H1 (cell line): ENCODE data around the gene RIPPLY1. TPM values are rescaled to one million over a fixed set of nuclear protein-coding genes. Genes with fewer than 3 reads are reported as not detected.

Source experiments
- CTCF ChIA-PET: fragments of 300-600 bp; sonication (Branson Sonifier 250); formaldehyde crosslinking; loops from one replicate; lab custom pipeline; 2021; ENCODE audit not compliant: partially characterized antibody; lab: Charles Lee
- POLR2A ChIA-PET: fragments of 300-600 bp; sonication (Branson Sonifier 250); formaldehyde crosslinking; loops from one replicate; lab custom pipeline; 2021; ENCODE audit warnings: inconsistent platforms; ENCODE audit not compliant: partially characterized antibody; lab: Charles Lee
- DNase-seq, 2 experiments: peaks; one replicate each; pipeline versions ENCODE4 v3.0.0 to v3.0.0-alpha.2; 2010 to 2022; ENCODE audit warnings: low spot score in 2 of 2, low read depth in 1 of 2, mixed read lengths in 1 of 2
- FAIRE-seq: peaks from 2 replicates; lab custom pipeline; 2011; peaks lifted over from hg19 to GRCh38; lab: Jason Lieb, UNC
- H2AFZ ChIP-seq: 2 replicates; pipeline ENCODE4 v1.8.1; 2012; ENCODE audit warnings: low read length, inconsistent platforms
- H2AK5ac ChIP-seq: 2 replicates; pipeline ENCODE4 v1.6.1; 2013; ENCODE audit warnings: low read depth, low read length
- H2BK120ac ChIP-seq: replicated peaks from 2 replicates; pipeline ENCODE3; 2013; ENCODE audit warnings: low read depth, low read length, inconsistent platforms
- H2BK12ac ChIP-seq: 2 replicates; pipeline ENCODE4 v1.6.1; 2013; ENCODE audit warnings: low read depth, low read length
- H2BK15ac ChIP-seq: 2 replicates; pipeline ENCODE4 v1.6.1; 2013; ENCODE audit warnings: low read length
- H2BK20ac ChIP-seq: 2 replicates; pipeline ENCODE4 v1.6.1; 2013; ENCODE audit warnings: low read length
- H2BK5ac ChIP-seq: 2 replicates; pipeline ENCODE4 v1.6.1; 2013; ENCODE audit warnings: low read depth, low read length
- H3K14ac ChIP-seq: 2 replicates; pipeline ENCODE4 v1.6.1; 2013; ENCODE audit warnings: inconsistent platforms; ENCODE audit not compliant: insufficient read length
- H3K18ac ChIP-seq: 2 replicates; pipeline ENCODE4 v1.6.1; 2013; ENCODE audit warnings: low read length; ENCODE audit errors: extremely low read depth
- H3K23ac ChIP-seq: 2 replicates; pipeline ENCODE4 v1.6.1; 2013; ENCODE audit warnings: inconsistent platforms; ENCODE audit not compliant: insufficient read length
- H3K23me2 ChIP-seq: 2 replicates; pipeline ENCODE4 v1.6.1; 2013; ENCODE audit warnings: low read depth, low read length
- H3K27ac ChIP-seq: 2 replicates; pipeline ENCODE4 v1.6.1; 2011; ENCODE audit warnings: low read depth, low read length, inconsistent platforms
- H3K27me3 ChIP-seq, 4 experiments: replicated peaks in 1 of 4; 1 replicate in 1 of 4; 2 replicates in 3 of 4; pipeline versions ENCODE4 v1.6.1 to v1.8.1; 2011 to 2013; ENCODE audit warnings: low read length in 3 of 4, mild to moderate bottlenecking in 3 of 4, inconsistent platforms in 2 of 4, mixed read lengths in 2 of 4, moderate library complexity in 1 of 4; ENCODE audit not compliant: control insufficient read depth in 3 of 4, insufficient read depth in 3 of 4; ENCODE audit errors: extremely low read depth in 1 of 4
- H3K36me3 ChIP-seq, 4 experiments: 2 replicates each; pipeline versions ENCODE4 v1.6.1 to v1.8.1; 2011 to 2013; ENCODE audit warnings: mild to moderate bottlenecking in 4 of 4, low read length in 3 of 4, moderate library complexity in 2 of 4, control low read depth in 1 of 4, inconsistent platforms in 1 of 4; ENCODE audit not compliant: insufficient read depth in 4 of 4, control insufficient read depth in 2 of 4
- H3K4ac ChIP-seq: replicated peaks from 2 replicates; pipeline ENCODE3; 2013; ENCODE audit warnings: low read length, low read depth, mixed read lengths, inconsistent platforms; ENCODE audit not compliant: insufficient read length
- H3K4me1 ChIP-seq, 4 experiments: replicated peaks in 1 of 4; 1 replicate in 1 of 4; 2 replicates in 3 of 4; pipeline versions ENCODE4 v1.6.1 to v1.8.1; 2011 to 2013; ENCODE audit warnings: low read length in 3 of 4, inconsistent platforms in 2 of 4, mixed read lengths in 1 of 4; ENCODE audit not compliant: insufficient read depth in 4 of 4, control insufficient read depth in 3 of 4
- H3K4me2 ChIP-seq, 2 experiments: 2 replicates each; pipeline versions ENCODE4 v1.6.1 to v1.8.1; 2011 to 2013; ENCODE audit warnings: low read depth in 2 of 2, low read length in 2 of 2, control low read depth in 1 of 2, inconsistent platforms in 1 of 2, mild to moderate bottlenecking in 1 of 2; ENCODE audit not compliant: insufficient read depth in 1 of 2
- H3K4me3 ChIP-seq, 4 experiments: fragments of 200-600, 300-600 bp in 1 of 4; sonication (generic), shearing (Covaris generic), sonication (Bioruptor Twin) in 1 of 4; 2 replicates each; pipeline versions ENCODE4 v1.5.1 to v1.8.1; 2011 to 2016; ENCODE audit warnings: low read length in 4 of 4, low read depth in 3 of 4, control low read depth in 2 of 4, inconsistent platforms in 2 of 4, mild to moderate bottlenecking in 2 of 4, mixed read lengths in 1 of 4, moderate library complexity in 1 of 4; ENCODE audit not compliant: insufficient read depth in 2 of 4; ENCODE audit errors: extremely low read depth in 1 of 4
- H3K56ac ChIP-seq: replicated peaks from 2 replicates; pipeline ENCODE3; 2013; ENCODE audit warnings: low read depth, mild to moderate bottlenecking, mixed read lengths, low read length, inconsistent platforms; ENCODE audit not compliant: insufficient read length
- H3K79me1 ChIP-seq: 2 replicates; pipeline ENCODE4 v1.6.1; 2013; ENCODE audit warnings: low read depth, low read length, control low read depth
- H3K79me2 ChIP-seq, 2 experiments: 2 replicates each; pipeline versions ENCODE4 v1.6.1 to v1.8.1; 2012 to 2013; ENCODE audit warnings: low read length in 2 of 2, mild to moderate bottlenecking in 2 of 2, inconsistent platforms in 1 of 2; ENCODE audit not compliant: insufficient read depth in 2 of 2, control insufficient read depth in 1 of 2
- H3K9ac ChIP-seq, 4 experiments: replicated peaks in 1 of 4; 1 replicate in 1 of 4; 2 replicates in 3 of 4; pipeline versions ENCODE4 v1.6.1 to v1.8.1; 2011 to 2013; ENCODE audit warnings: low read depth in 3 of 4, low read length in 3 of 4, control low read depth in 2 of 4, mild to moderate bottlenecking in 2 of 4, moderate library complexity in 2 of 4, inconsistent platforms in 1 of 4; ENCODE audit errors: extremely low read depth in 1 of 4
- H3K9me3 ChIP-seq, 2 experiments: 2 replicates each; pipeline versions ENCODE4 v1.6.1 to v1.8.1; 2012 to 2013; ENCODE audit warnings: mild to moderate bottlenecking in 2 of 2, moderate library complexity in 2 of 2, control low read depth in 1 of 2, inconsistent platforms in 1 of 2, low read depth in 1 of 2, low read length in 1 of 2, mixed read lengths in 1 of 2; ENCODE audit not compliant: insufficient read depth in 2 of 2
- H4K20me1 ChIP-seq, 2 experiments: replicated peaks in 1 of 2; 2 replicates each; pipeline versions ENCODE3 to v1.8.1; 2011 to 2013; ENCODE audit warnings: inconsistent platforms in 2 of 2, low read length in 2 of 2, mild to moderate bottlenecking in 1 of 2; ENCODE audit not compliant: insufficient read depth in 2 of 2, control insufficient read depth in 1 of 2
- H4K5ac ChIP-seq: 2 replicates; pipeline ENCODE4 v1.6.1; 2013; ENCODE audit warnings: low read length, low read depth, mixed read lengths, inconsistent platforms; ENCODE audit not compliant: insufficient read length
- H4K8ac ChIP-seq: 2 replicates; pipeline ENCODE4 v1.8.0; 2013; ENCODE audit warnings: mild to moderate bottlenecking, moderate library complexity, low read length, inconsistent platforms; ENCODE audit not compliant: insufficient read depth; ENCODE audit errors: extremely low read depth
- H4K91ac ChIP-seq: replicated peaks from 2 replicates; pipeline ENCODE3; 2013; ENCODE audit warnings: low read length, mixed read lengths, inconsistent platforms; ENCODE audit not compliant: insufficient read length
- CTCF ChIP-seq, 3 experiments: IDR thresholded peaks; 1 replicate in 2 of 3; 2 replicates in 1 of 3; pipeline versions ENCODE4 v1.5.1 to v1.6.1; 2011; ENCODE audit warnings: low read length in 3 of 3, mild to moderate bottlenecking in 3 of 3, inconsistent platforms in 2 of 3, low read depth in 1 of 3, moderate library complexity in 1 of 3; ENCODE audit not compliant: insufficient read depth in 1 of 3; ENCODE audit errors: control extremely low read depth in 1 of 3
- RXRA ChIP-seq: IDR thresholded peaks from 2 replicates; pipeline ENCODE4 v1.6.1; 2011; ENCODE audit warnings: low read depth, mild to moderate bottlenecking, low read length, moderate library complexity; ENCODE audit not compliant: insufficient read depth
- SP1 ChIP-seq: IDR thresholded peaks from 2 replicates; pipeline ENCODE4 v1.6.1; 2011; ENCODE audit warnings: low read depth, low read length
- TEAD4 ChIP-seq: IDR thresholded peaks from 2 replicates; pipeline ENCODE4 v1.6.1; 2012; ENCODE audit warnings: low read depth, low read length, inconsistent platforms, mixed read lengths
- WGBS, 2 experiments: shearing (Covaris generic) in 1 of 2; methylation state at CpG; one replicate each; pipeline versions ENCODE4 v1.1.6 to v1.1.7; 2013 to 2015; ENCODE audit warnings: low lambda C conversion rate in 2 of 2, mixed read lengths in 2 of 2, inconsistent platforms in 1 of 2, low coverage in 1 of 2, missing lambda C conversion rate in 1 of 2; ENCODE audit not compliant: insufficient replicate concordance in 2 of 2, insufficient coverage in 1 of 2, insufficient read length in 1 of 2; ENCODE audit errors: extremely low coverage in 1 of 2, missing lambda C conversion rate in 1 of 2; 5-methylcytosine and 5-hydroxymethylcytosine counted together
- polyA plus RNA-seq, 7 experiments: library from polyadenylated mRNA; depleted of rRNA in 3 of 7; stranded (reverse) in 5 of 7; unstranded in 2 of 7; fragments of >200 nt in 5 of 7; fragments of 200-250 nt in 2 of 7; gene quantifications; 1 replicate in 5 of 7; 2 replicates in 1 of 7; 4 replicates in 1 of 7; pipeline versions ENCODE4 v1.2.1 to v1.2.3, GENCODE V29; 2011 to 2013; ENCODE audit warnings: missing spikeins in 2 of 7, mixed read lengths in 2 of 7
- total RNA-seq: library from RNA; stranded (reverse); fragmentation: NEBNext Ultra II Directional; extraction: Animal tissue kit (Norgen Biotek cat#: 25700); gene quantifications from 2 replicates; pipeline ENCODE4 v1.2.1, GENCODE V29; 2021

RIPPLY1 gene
- total and polyA plus RNA-seq, 2 of the 8 experiments (the other 6 are each of a cell fraction or from before 2014, with no cell fraction given), result not detected

- no peak within 1 kb of the TSS for H2BK5ac ChIP-seq
- H3K23ac ChIP-seq, result no peak within 1 kb of the TSS
- H3K27me3 ChIP-seq, result no peaks in the 10 kb centered on the region
- no peak within 1 kb of the TSS for H3K14ac ChIP-seq
- no peak within 1 kb of the TSS for H2AK5ac ChIP-seq
- no peaks in the 10 kb centered on the region for H3K23me2 ChIP-seq
- H4K8ac ChIP-seq, result no peak within 1 kb of the TSS
- H4K5ac ChIP-seq, result no peak within 1 kb of the TSS
- no peaks in the 10 kb centered on the region for H3K79me1 ChIP-seq
- H4K91ac ChIP-seq, result no peak within 1 kb of the TSS
- TF ChIP-seq CTCF (IDR thresholded peaks at IDR 0.05; ENCODE audit: control extremely low read depth in 1 of 3, insufficient read depth in 1 of 3, low read depth in 1 of 3, low read length in 3 of 3), result no peak
- TF ChIP-seq RXRA, result peak; percentile 82
- TF ChIP-seq SP1, result 0 out of 2 replicates have a peak, but pooled peaks have one; percentile 6
- TF ChIP-seq TEAD4, result peak; percentile 89
- H3K9me3 ChIP-seq, result no peaks in the 10 kb centered on the region
- no peaks in the 10 kb centered on the region for H3K79me2 ChIP-seq
- no peaks in the 10 kb centered on the region for H4K20me1 ChIP-seq
- no peak within 1 kb of the TSS for H3K4me3 ChIP-seq
- H2BK120ac ChIP-seq, result no peak within 1 kb of the TSS
- no peak within 1 kb of the TSS for H2BK15ac ChIP-seq
- H3K56ac ChIP-seq, result no peak within 1 kb of the TSS
- no peak within 1 kb of the TSS for H3K4ac ChIP-seq
- ChIA-PET CTCF (interaction anchor here (0.9 to 1.8 kb wide), 2 partner anchors 8 to 18 kb away, joined by 3 read pairs; no protein-coding TSS in a partner anchor), POLR2A (no interaction called here)
- H3K4me2 ChIP-seq, result peak within 1 kb of the TSS; percentile 28 to 30; a peak in 3 of 4 replicates
- H3K27ac ChIP-seq, result no peak within 1 kb of the TSS
- peak; percentile 31 to 47 for DNase-seq
- no peak for FAIRE-seq
- H3K36me3 ChIP-seq, result no peaks in the 10 kb centered on the region
- H3K9ac ChIP-seq, result no peak within 1 kb of the TSS
- H3K4me1 ChIP-seq, result peaks cover 0 to 8% (median 0%) of the 10 kb centered on the region in 4 experiments; a peak in 2 of 7 replicates
- H2BK20ac ChIP-seq, result no peak within 1 kb of the TSS
- WGBS, 2 experiments, result 39% methylated on average over 2 of the region's 2 CpGs; no CpG with 5 or more reads in 1 of the 2 experiments
- H2AFZ ChIP-seq, result no peak within 1 kb of the TSS
- no peak within 1 kb of the TSS for H3K18ac ChIP-seq
- H2BK12ac ChIP-seq, result no peak within 1 kb of the TSS
Measured at GRCh38 chrX:106919932-106920452, 16.9 kb upstream of the RIPPLY1 start, which contains the start of gene CLDN2. CLDN2 (plus strand) TSS chrX:106920402; CDS start chrX:106928229, 7,827 bp downstream.
